ENCODE measurements around the gene KBTBD8. TPM values are rescaled to one million over a fixed set of nuclear protein-coding genes. Genes with fewer than 3 reads are reported as not detected.

KBTBD8 gene
- total and polyA plus RNA-seq, 4 donors, result 0.08 to 14.2 (median 1.3) TPM

DNA sequence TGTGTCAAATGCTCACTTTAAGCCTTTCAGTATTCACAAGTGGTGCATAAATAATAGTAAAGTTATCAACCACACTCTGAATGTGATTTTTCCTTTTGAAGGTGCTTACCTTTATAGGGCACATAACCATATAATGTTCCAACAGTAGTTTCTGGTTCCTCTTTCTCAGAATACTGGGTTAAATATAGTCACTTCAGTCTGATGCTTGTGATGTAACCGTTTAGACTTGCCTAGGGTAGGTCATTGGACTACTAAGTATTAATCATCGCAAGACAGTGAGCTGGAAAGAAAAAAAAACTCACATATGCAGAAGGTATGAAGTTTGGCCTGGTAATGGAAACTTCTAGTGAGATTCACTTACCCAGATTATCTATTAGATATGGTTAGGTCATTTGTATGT, 1.9 kb downstream of the KBTBD8 start:
- 79% methylated on average over 2 of the region's 2 CpGs for WGBS
- Histone ChIP-seq H3K9me3 (ENCODE audit: control insufficient read depth in 4 of 4, low read length in 3 of 4) (no peaks in the 10 kb centered on the region), H3K9ac (ENCODE audit: low read depth in 1 of 2, low read length in 2 of 2) (no peak overlapping the region), H3K27ac (ENCODE audit: low read depth in 1 of 2, low read length in 2 of 2) (no peak overlapping the region), H3K4me3 (ENCODE audit: low read depth in 1 of 3, low read length in 3 of 3) (no peak overlapping the region), H3K27me3 (ENCODE audit: control insufficient read depth in 4 of 4, insufficient read depth in 4 of 4, low read length in 3 of 4) (no peaks in the 10 kb centered on the region), H3K4me1 (ENCODE audit: control insufficient read depth in 4 of 4, insufficient read depth in 4 of 4, low read length in 3 of 4) (peaks cover 0 to 13% (median 12%) of the 10 kb centered on the region in 4 donors), H3K36me3 (ENCODE audit: control insufficient read depth in 4 of 4, insufficient read depth in 3 of 4, low read depth in 1 of 4, low read length in 3 of 4) (peaks cover 0 to 4% (median 0%) of the 10 kb centered on the region in 4 donors)
- no peak for DNase-seq (ENCODE audit: low spot score)
- TF ChIP-seq NR2F2 (IDR thresholded peaks at IDR 0.05), result no peak
- TF ChIP-seq FOXA1 (IDR thresholded peaks at IDR 0.05), result no peak
- TF ChIP-seq TAF1 (conservative IDR thresholded peaks at IDR 0.05), result no peak
- no peak for TF ChIP-seq HNF4G (IDR thresholded peaks at IDR 0.05)
- TF ChIP-seq, protein P1, sequence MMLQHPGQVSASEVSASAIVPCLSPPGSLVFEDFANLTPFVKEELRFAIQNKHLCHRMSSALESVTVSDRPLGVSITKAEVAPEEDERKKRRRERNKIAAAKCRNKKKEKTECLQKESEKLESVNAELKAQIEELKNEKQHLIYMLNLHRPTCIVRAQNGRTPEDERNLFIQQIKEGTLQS (IDR thresholded peaks at IDR 0.05), result no peak
- no peak for TF ChIP-seq JUND (IDR thresholded peaks at IDR 0.05)
- TF ChIP-seq HNF4A (conservative IDR thresholded peaks at IDR 0.05), result no peak
- TF ChIP-seq, protein P2, sequence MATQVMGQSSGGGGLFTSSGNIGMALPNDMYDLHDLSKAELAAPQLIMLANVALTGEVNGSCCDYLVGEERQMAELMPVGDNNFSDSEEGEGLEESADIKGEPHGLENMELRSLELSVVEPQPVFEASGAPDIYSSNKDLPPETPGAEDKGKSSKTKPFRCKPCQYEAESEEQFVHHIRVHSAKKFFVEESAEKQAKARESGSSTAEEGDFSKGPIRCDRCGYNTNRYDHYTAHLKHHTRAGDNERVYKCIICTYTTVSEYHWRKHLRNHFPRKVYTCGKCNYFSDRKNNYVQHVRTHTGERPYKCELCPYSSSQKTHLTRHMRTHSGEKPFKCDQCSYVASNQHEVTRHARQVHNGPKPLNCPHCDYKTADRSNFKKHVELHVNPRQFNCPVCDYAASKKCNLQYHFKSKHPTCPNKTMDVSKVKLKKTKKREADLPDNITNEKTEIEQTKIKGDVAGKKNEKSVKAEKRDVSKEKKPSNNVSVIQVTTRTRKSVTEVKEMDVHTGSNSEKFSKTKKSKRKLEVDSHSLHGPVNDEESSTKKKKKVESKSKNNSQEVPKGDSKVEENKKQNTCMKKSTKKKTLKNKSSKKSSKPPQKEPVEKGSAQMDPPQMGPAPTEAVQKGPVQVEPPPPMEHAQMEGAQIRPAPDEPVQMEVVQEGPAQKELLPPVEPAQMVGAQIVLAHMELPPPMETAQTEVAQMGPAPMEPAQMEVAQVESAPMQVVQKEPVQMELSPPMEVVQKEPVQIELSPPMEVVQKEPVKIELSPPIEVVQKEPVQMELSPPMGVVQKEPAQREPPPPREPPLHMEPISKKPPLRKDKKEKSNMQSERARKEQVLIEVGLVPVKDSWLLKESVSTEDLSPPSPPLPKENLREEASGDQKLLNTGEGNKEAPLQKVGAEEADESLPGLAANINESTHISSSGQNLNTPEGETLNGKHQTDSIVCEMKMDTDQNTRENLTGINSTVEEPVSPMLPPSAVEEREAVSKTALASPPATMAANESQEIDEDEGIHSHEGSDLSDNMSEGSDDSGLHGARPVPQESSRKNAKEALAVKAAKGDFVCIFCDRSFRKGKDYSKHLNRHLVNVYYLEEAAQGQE (IDR thresholded peaks at IDR 0.05), result no peak
- no peak for TF ChIP-seq FOXA2 (IDR thresholded peaks at IDR 0.05)
- TF ChIP-seq EGR1 (IDR thresholded peaks at IDR 0.05; ENCODE audit: low read depth in 2 of 2), result no peak
- TF ChIP-seq, protein P3, sequence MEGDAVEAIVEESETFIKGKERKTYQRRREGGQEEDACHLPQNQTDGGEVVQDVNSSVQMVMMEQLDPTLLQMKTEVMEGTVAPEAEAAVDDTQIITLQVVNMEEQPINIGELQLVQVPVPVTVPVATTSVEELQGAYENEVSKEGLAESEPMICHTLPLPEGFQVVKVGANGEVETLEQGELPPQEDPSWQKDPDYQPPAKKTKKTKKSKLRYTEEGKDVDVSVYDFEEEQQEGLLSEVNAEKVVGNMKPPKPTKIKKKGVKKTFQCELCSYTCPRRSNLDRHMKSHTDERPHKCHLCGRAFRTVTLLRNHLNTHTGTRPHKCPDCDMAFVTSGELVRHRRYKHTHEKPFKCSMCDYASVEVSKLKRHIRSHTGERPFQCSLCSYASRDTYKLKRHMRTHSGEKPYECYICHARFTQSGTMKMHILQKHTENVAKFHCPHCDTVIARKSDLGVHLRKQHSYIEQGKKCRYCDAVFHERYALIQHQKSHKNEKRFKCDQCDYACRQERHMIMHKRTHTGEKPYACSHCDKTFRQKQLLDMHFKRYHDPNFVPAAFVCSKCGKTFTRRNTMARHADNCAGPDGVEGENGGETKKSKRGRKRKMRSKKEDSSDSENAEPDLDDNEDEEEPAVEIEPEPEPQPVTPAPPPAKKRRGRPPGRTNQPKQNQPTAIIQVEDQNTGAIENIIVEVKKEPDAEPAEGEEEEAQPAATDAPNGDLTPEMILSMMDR (IDR thresholded peaks at IDR 0.05; ENCODE audit: low read depth, low read length, missing input control), result no peak
- TF ChIP-seq RXRA (IDR thresholded peaks at IDR 0.05), result no peak
- TF ChIP-seq, protein P4, sequence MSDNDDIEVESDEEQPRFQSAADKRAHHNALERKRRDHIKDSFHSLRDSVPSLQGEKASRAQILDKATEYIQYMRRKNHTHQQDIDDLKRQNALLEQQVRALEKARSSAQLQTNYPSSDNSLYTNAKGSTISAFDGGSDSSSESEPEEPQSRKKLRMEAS (IDR thresholded peaks at IDR 0.05), result no peak
- no peak for TF ChIP-seq SP1 (IDR thresholded peaks at IDR 0.05)

DNA sequence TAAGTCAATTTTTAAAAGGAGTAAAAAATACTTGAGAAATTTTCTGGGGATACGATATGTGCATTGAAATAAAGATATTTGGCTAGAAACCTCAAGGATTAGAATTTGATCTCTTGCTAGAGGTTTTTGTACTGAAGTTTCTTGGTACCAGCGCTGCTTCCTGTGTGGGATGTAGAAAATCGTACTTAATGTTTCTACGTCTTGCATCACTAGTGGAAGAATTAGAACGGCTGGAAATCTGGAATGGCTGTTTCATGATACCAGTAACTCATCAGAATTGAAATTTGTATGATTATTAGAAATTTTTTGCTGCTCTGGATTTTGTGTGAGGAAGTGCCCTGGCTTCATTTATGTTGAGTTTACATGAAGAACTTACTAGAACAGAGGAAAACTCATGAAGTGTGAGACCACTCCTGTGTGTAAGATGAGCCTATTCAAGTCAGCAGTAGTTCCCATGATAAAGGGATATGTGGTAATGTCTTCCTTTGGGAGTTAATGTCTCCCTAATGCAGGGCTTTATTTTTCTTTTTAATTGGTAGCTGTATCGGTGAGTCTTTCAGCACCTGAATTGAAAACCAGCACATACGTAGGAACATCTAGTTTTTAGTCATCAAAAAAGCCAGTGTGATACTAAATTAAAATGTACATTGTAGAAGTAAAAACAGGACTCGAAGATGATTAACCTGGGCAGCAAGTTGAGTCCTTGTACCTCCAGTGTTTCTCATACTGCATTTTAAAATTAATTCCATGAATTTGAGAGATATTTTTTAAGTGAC, 3.2 kb downstream of the KBTBD8 start:
- Histone ChIP-seq H3K27ac (ENCODE audit: low read depth in 1 of 2, low read length in 2 of 2) (no peak overlapping the region), H3K9ac (ENCODE audit: low read depth in 1 of 2, low read length in 2 of 2) (no peak overlapping the region), H3K4me1 (ENCODE audit: control insufficient read depth in 4 of 4, insufficient read depth in 4 of 4, low read length in 3 of 4) (peaks cover 0 to 13% (median 12%) of the 10 kb centered on the region in 4 donors), H3K27me3 (ENCODE audit: control insufficient read depth in 4 of 4, insufficient read depth in 4 of 4, low read length in 3 of 4) (no peaks in the 10 kb centered on the region), H3K9me3 (ENCODE audit: control insufficient read depth in 4 of 4, low read length in 3 of 4) (no peaks in the 10 kb centered on the region), H3K36me3 (ENCODE audit: control insufficient read depth in 4 of 4, insufficient read depth in 3 of 4, low read depth in 1 of 4, low read length in 3 of 4) (peaks cover 0 to 4% (median 1%) of the 10 kb centered on the region in 4 donors), H3K4me3 (ENCODE audit: low read depth in 1 of 3, low read length in 3 of 3) (no peak overlapping the region)
- no peak for DNase-seq (ENCODE audit: low spot score)
- TF ChIP-seq RAD21 (IDR thresholded peaks at IDR 0.05) (no peak), NR2F2 (IDR thresholded peaks at IDR 0.05) (no peak), FOXA2 (IDR thresholded peaks at IDR 0.05) (no peak), EGR1 (IDR thresholded peaks at IDR 0.05; ENCODE audit: low read depth in 2 of 2) (no peak), YY1 (IDR thresholded peaks at IDR 0.05) (no peak), TAF1 (conservative IDR thresholded peaks at IDR 0.05) (no peak), SP1 (IDR thresholded peaks at IDR 0.05) (no peak), HNF4A (conservative IDR thresholded peaks at IDR 0.05) (no peak), JUND (IDR thresholded peaks at IDR 0.05) (no peak), GABPA (IDR thresholded peaks at IDR 0.05 in 1 of 2, conservative IDR thresholded peaks at IDR 0.05 in 1 of 2) (no peak)
- TF ChIP-seq, protein P4 (IDR thresholded peaks at IDR 0.05), result no peak
- TF ChIP-seq, protein P3 (IDR thresholded peaks at IDR 0.05; ENCODE audit: low read depth, low read length, missing input control), result no peak
- TF ChIP-seq, protein P2 (IDR thresholded peaks at IDR 0.05), result no peak
- 91% methylated on average over 8 of the region's 8 CpGs for WGBS
